GM21390 (cell line): ENCODE measurements around the gene DPEP3.

Experiments used
- ATAC-seq: cut with Tn5 transposase; IDR thresholded peaks from one replicate; pipeline ENCODE4 v1.9.1; 2021; ENCODE audit not compliant: unreplicated experiment

Gene DPEP3

GRCh38 chr16:67933805-67934204, 46.5 kb downstream of the DPEP3 start:
- ATAC-seq = no peak

GRCh38 chr16:67932462-67932840, 47.8 kb downstream of the DPEP3 start:
- no peak for ATAC-seq

- no peak for ATAC-seq
Measured at GRCh38 chr16:67931712-67932461, 48.4 kb downstream of the DPEP3 start, which contains the start of gene CTRL. CTRL (minus strand) TSS chr16:67931862; CDS start chr16:67931852, 10 bp downstream.

- ATAC-seq = no peak
Measured at GRCh38 chr16:67930678-67931211, 49.6 kb downstream of the DPEP3 start.

- ATAC-seq = no peak
Measured at GRCh38 chr16:67930191-67930590, 50.1 kb downstream of the DPEP3 start.

GRCh38 chr16:67928561-67929364, 51.5 kb downstream of the DPEP3 start:
- no peak for ATAC-seq

GRCh38 chr16:67928147-67928546, 52.2 kb downstream of the DPEP3 start:
- no peak for ATAC-seq

- no peak for ATAC-seq
Measured at GRCh38 chr16:67927131-67927941, 53.0 kb downstream of the DPEP3 start.

- no peak for ATAC-seq
Measured at GRCh38 chr16:67926181-67926750, 54.0 kb downstream of the DPEP3 start.
